GM20000 (cell line): Measurements from ENCODE around the gene LRMDA.

Experiments used
- DNase-seq: peaks from one replicate; pipeline ENCODE4 v3.0.0; 2012; ENCODE audit warnings: low spot score
- TF ChIP-seq, protein P1 (sequence below): IDR thresholded peaks from 2 replicates; pipeline ENCODE4 v1.5.1; 2012; ENCODE audit warnings: mild to moderate bottlenecking, control low read depth; ENCODE audit errors: extremely low read depth, missing control alignments

The LRMDA gene

DNA sequence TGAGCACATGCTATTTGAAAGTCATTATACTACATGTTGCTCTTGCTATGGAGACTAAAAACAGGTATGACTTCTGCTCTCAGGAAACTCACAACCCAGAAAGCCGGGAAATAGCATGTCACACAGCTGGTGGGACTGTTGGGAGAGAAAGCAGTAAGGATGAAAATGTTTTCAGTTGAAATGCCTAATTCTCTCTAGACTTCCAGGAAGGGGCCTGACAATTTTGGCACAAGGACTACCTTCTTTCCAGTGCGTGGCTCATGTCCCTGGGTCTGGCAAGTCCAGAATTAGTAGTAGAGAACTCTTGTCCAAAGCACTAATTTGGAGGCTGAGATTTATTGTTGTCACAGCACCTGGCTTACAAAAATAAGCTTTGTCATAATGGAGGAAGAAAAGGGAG is 567.6 kb downstream of the LRMDA start:
- no peak for DNase-seq
- TF ChIP-seq, protein P1, sequence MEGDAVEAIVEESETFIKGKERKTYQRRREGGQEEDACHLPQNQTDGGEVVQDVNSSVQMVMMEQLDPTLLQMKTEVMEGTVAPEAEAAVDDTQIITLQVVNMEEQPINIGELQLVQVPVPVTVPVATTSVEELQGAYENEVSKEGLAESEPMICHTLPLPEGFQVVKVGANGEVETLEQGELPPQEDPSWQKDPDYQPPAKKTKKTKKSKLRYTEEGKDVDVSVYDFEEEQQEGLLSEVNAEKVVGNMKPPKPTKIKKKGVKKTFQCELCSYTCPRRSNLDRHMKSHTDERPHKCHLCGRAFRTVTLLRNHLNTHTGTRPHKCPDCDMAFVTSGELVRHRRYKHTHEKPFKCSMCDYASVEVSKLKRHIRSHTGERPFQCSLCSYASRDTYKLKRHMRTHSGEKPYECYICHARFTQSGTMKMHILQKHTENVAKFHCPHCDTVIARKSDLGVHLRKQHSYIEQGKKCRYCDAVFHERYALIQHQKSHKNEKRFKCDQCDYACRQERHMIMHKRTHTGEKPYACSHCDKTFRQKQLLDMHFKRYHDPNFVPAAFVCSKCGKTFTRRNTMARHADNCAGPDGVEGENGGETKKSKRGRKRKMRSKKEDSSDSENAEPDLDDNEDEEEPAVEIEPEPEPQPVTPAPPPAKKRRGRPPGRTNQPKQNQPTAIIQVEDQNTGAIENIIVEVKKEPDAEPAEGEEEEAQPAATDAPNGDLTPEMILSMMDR, result no peak

DNA sequence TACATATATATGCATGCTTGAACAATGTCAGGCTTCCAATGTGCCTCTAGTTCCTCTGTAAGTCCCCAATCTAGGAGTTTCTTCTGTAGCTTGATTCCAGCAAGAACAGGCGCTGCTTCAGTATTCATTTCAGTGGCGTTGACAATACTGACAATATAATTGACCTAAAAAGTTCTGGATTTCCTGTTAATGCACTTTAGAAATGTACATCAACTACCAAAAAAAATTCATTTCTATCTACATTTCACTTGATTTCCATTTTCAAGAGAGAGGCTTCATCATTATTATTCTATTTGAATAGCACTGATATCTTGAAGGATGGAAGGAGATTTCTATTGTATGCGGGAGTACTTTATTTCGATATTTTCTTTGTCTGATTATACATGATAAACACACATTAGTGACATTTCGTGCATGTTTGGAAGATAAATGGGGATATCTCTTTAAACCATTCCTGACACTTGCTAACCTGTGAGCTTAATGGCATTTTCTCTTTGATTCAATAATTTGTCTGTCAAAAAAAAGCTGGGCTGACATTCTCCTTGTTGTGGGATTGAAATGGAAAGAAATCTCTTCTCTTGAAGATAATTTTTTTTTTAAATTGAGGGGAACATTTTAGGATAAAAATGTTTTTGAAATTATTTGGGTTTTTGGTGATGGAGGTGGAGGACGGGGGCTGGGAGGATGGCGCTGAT is 568.2 kb downstream of the LRMDA start:
- TF ChIP-seq, protein P1, result no peak
- DNase-seq, result no peak

DNA sequence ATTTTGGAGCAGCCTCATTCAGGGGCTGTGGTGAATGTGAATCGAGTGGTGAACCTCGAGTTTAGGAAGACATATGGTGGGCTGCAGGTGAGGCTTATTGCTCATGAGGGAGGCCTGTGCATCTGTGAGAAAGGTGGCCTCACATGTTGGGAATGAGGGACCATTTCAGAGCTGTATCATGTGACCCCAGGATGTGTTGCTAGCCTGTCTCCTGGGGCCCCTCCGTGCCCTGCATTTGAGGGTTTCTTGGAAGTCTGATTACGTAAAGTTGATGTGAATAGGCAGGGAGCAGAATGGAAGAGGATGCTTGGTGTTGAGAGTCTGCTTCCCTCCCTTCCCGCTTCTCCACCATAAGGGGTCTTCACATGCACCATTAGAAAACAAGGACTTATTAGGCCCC is 569.1 kb downstream of the LRMDA start:
- TF ChIP-seq, protein P1, result no peak
- no peak for DNase-seq

DNA sequence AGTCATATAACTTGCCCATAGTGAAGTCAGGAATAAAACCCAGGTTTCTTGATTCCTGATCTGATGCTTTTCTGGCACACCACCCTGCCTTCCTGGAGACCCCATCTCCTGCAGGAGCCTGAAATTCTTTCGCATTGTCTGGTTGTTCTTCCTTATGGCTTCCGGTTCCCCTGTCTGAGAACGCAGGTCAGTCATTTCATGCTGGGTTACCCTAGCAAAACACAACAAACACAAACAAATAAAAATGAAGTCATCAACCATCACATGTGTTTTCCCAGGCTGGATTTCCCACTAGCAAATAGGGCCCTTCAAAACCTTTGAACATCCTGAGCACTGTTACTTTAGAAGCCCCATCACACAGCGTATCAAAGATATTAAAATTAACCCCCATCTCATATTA is 569.6 kb downstream of the LRMDA start:
- no peak for DNase-seq
- TF ChIP-seq, protein P1, result no peak

DNA sequence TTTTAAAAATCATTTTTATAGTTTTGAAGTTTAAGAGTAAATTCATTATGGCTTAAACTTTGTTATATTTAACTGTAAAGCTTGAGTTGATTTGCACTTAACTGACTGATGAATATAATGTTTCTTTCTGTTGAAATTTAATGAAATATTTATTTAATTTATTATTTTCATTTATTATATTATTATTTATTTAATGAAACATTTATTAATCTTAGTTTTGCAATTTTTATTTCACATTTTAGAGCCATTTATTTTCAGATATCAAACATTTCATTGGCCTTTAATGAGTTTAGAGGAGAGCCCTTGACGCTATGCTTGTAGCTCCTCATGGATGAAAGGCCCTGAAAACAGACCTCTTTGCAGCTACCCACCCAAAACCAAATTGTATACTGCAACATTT is 570.0 kb downstream of the LRMDA start:
- TF ChIP-seq, protein P1, result no peak
- DNase-seq, result no peak

DNA sequence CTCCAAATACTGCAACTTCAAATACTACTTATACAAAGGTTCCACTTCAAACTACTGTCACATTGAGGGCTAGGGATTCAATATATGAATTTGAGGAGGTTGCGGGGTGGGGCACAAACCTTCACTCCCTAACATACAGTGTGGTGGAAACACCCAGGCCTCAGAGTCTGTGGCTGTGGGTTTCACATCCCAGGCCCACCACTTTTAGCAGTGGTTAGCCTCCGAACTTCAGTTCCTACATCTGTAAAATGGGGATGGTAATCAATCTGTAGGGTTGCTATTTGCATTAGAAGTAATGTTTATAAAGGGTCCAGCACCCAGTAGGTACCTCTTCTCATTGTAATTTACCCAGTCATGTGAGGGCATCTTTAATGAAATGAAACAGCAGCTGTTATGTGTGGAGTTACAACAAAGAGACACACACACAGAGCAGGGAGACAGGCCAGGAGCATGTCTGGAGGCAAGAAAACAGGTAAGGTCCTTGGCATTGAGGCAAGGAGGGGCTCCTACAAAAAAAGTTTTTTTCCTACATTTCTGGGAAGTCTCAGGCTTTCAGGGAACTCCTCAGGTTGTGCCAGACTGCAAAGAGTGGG is 570.9 kb downstream of the LRMDA start:
- no peak for DNase-seq
- TF ChIP-seq, protein P1, result no peak

DNA sequence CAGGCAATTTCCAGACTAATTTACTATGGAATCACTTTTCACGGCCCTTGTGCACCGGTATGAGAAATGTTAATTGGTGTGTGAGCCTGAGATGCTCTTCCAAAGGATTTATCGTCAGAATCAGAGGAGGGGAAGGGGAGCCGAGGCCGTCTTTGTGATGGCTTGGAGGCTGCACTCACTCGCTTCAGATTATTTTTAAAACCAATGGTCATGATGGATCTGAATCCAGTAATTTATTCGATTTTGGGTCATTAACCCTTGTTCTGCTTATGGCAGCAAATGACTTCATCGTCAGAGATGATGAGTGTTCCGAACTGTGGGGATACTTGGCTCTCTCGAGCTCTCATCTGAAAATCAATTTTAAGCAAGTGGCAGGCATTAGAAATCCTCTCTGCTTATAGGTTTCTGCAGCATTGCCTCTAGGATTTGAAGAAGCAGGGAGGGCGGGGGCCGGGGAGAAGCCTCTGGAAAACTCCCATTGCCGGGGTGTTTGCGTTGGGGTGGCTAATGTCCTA is 576.3 kb downstream of the LRMDA start:
- TF ChIP-seq, protein P1, result no peak

More for the DNA sequence above, 576.3 kb downstream of the LRMDA start:
- no peak for DNase-seq
